ENCODE measurements around the gene HEG1.

Gene HEG1

GRCh38 chr3:125045965-125046364 is 9.8 kb downstream of the HEG1 start:
- peak; percentile 90 for DNase-seq

- DNase-seq, result no peak
These were observed 10.6 kb downstream of the HEG1 start for GRCh38 chr3:125045194-125045593.

- DNase-seq, result no peak
These were observed 12.1 kb downstream of the HEG1 start for GRCh38 chr3:125043599-125044151.

GRCh38 chr3:125042725-125043406 is 12.9 kb downstream of the HEG1 start:
- no peak for DNase-seq

- no peak for DNase-seq
These were observed 16.4 kb downstream of the HEG1 start for GRCh38 chr3:125039131-125040100.

- DNase-seq, result no peak
These were observed 18.2 kb downstream of the HEG1 start for GRCh38 chr3:125037498-125038150.

- DNase-seq, result no peak
These were observed 20.6 kb downstream of the HEG1 start for GRCh38 chr3:125035217-125035616.

- no peak for DNase-seq
These were observed 22.2 kb downstream of the HEG1 start for GRCh38 chr3:125033616-125034015.

- no peak for DNase-seq
These were observed 22.7 kb downstream of the HEG1 start for GRCh38 chr3:125033135-125033534.

GRCh38 chr3:125032683-125033082 is 23.1 kb downstream of the HEG1 start:
- no peak for DNase-seq

- DNase-seq, result peak; percentile 76
These were observed 23.6 kb downstream of the HEG1 start for GRCh38 chr3:125032100-125032643.

- no peak for DNase-seq
These were observed 24.3 kb downstream of the HEG1 start for GRCh38 chr3:125031544-125031943.

GRCh38 chr3:125028657-125029056 is 27.1 kb downstream of the HEG1 start:
- DNase-seq, result no peak

- peak; percentile 46 for DNase-seq
These were observed 30.2 kb downstream of the HEG1 start for GRCh38 chr3:125025642-125026041.

GRCh38 chr3:125024817-125025216 is 31.0 kb downstream of the HEG1 start:
- DNase-seq, result no peak

GRCh38 chr3:125023833-125024555 is 31.8 kb downstream of the HEG1 start:
- no peak for DNase-seq

GRCh38 chr3:125022206-125022605 is 33.6 kb downstream of the HEG1 start:
- DNase-seq, result no peak

GRCh38 chr3:125019271-125019670 is 36.5 kb downstream of the HEG1 start:
- no peak for DNase-seq

GRCh38 chr3:125017406-125017805 is 38.4 kb downstream of the HEG1 start:
- peak; percentile 26 for DNase-seq

GRCh38 chr3:125014570-125015179 is 41.1 kb downstream of the HEG1 start:
- no peak for DNase-seq

GRCh38 chr3:125013095-125013494 is 42.7 kb downstream of the HEG1 start:
- DNase-seq, result no peak

- peak; percentile 28 for DNase-seq
These were observed 43.9 kb downstream of the HEG1 start for GRCh38 chr3:125011941-125012340.
